Measurements from ENCODE around the gene CCT8L2. TPM values are rescaled to one million over a fixed set of nuclear protein-coding genes. Genes with fewer than 3 reads are reported as not detected.
"Not testable (repeated sequence)": the region's sequence is repeated elsewhere in the genome, so short reads cannot be mapped to it uniquely, and the experiment has no call there.

The CCT8L2 gene
- polyA plus RNA-seq, 3 donors from 2014 or later = not detected

DNA sequence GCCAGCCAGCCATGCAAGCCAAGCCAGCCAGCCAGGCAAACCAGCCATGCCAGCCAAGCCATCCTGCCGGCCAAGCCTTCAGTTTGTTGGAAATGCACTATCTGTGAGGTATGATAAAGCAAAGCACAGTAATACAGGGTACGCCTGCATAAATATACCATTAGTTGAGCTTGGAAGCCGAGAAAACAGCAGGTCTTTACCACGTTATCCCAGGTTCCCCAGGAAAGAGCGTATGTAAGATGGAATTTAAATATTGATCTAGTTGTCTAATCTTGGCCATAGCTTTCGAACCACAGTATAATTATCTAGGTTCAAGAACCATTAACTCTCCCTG lies 24.2 kb downstream of the CCT8L2 start:
- no peaks in the 10 kb centered on the region for H3K27me3 Mint-ChIP-seq (ENCODE audit: low read depth in 3 of 3)
- no peak for DNase-seq
- H3K36me3 Mint-ChIP-seq = no peaks in the 10 kb centered on the region
- H3K27ac Mint-ChIP-seq = no peak overlapping the region
- H3K9me3 Mint-ChIP-seq = no peaks in the 10 kb centered on the region
- H3K4me1 Mint-ChIP-seq = no peaks in the 10 kb centered on the region
- no peak overlapping the region for H3K4me3 Mint-ChIP-seq

DNA sequence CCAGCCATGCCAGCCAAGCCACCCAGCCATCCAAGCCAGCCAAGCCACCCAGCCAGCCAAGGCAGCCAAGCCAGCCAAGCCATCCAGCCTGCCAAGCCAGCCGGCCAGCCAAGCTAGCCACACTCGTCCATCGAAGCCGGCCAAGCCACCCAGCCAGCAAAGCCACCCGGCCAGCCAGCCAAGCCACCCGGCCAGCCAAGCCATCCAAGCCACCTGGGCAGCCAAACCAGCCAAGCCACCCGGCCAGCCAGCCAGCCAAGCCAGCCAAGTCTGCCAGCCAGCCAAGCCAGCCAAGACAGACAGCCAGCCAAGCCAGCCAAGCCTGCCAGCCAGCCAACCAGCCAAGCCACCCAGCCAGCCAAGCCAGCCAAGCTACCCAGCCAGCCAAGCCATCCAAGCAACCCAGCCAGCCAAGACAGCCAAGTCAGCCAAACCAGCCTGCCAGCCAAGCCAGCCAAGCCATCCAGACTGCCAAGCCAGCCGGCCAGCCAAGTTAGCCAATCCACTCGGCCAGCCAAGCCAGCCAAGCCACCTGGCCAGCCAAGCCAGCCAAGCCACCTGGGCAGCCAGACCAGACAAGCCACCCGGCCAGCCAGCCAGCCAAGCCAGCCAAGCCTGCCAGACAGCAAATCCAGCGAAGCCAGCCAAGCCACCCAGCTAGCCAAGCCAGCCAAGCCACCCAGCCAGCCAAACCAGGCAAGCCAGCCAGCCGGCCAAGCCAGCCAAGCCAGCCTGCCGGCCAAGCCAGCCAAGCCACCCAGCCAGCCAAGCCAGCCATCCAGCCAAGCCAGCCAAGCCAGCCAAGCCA lies 24.8 kb downstream of the CCT8L2 start:
- not testable (repeated sequence) for H3K4me3 Mint-ChIP-seq; H3K9me3 Mint-ChIP-seq; H3K36me3 Mint-ChIP-seq; H3K27ac Mint-ChIP-seq; H3K27me3 Mint-ChIP-seq (ENCODE audit: low read depth in 3 of 3); H3K4me1 Mint-ChIP-seq; DNase-seq

DNA sequence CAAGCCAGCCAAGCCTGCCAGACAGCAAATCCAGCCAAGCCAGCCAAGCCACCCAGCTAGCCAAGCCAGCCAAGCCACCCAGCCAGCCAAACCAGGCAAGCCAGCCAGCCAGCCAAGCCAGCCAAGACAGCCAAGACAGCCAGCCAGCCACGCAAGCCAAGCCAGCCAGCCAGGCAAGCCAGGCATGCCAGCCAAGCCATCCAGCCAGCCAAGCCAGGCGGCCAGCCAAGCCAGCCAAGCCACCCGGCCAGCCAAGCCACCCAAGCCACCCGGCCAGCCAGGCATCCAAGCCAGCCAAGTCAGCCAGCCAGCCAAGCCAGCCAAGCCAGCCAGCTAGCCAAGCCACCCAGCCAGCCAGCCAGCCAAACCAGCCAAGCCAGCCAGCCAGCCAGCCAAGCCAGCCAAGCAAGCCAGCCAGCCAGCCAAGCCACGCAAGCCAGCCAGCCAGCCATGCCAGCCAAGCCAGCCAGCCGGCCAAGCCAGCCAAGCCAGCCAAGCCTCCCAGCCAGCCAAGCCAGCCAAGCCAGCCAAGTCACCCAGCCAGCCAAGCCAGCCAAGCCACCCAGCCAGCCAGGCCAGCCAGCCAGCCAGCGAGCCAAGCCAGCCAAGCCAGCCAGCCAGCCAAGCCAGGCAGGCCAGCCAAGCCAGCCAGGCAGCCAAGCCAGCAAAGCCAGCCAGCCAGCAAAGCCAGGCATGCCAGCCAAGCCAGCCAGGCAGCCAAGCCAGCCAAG lies 26.0 kb downstream of the CCT8L2 start:
- H3K27ac Mint-ChIP-seq; DNase-seq; H3K4me1 Mint-ChIP-seq; H3K9me3 Mint-ChIP-seq; H3K27me3 Mint-ChIP-seq (ENCODE audit: low read depth in 3 of 3); H3K36me3 Mint-ChIP-seq; H3K4me3 Mint-ChIP-seq: not testable (repeated sequence)

GRCh38 chr22:16565585-16566420 lies 26.8 kb downstream of the CCT8L2 start:
- DNase-seq; H3K36me3 Mint-ChIP-seq; H3K27ac Mint-ChIP-seq; H3K27me3 Mint-ChIP-seq (ENCODE audit: low read depth in 3 of 3); H3K4me1 Mint-ChIP-seq; H3K9me3 Mint-ChIP-seq; H3K4me3 Mint-ChIP-seq: not testable (repeated sequence)

DNA sequence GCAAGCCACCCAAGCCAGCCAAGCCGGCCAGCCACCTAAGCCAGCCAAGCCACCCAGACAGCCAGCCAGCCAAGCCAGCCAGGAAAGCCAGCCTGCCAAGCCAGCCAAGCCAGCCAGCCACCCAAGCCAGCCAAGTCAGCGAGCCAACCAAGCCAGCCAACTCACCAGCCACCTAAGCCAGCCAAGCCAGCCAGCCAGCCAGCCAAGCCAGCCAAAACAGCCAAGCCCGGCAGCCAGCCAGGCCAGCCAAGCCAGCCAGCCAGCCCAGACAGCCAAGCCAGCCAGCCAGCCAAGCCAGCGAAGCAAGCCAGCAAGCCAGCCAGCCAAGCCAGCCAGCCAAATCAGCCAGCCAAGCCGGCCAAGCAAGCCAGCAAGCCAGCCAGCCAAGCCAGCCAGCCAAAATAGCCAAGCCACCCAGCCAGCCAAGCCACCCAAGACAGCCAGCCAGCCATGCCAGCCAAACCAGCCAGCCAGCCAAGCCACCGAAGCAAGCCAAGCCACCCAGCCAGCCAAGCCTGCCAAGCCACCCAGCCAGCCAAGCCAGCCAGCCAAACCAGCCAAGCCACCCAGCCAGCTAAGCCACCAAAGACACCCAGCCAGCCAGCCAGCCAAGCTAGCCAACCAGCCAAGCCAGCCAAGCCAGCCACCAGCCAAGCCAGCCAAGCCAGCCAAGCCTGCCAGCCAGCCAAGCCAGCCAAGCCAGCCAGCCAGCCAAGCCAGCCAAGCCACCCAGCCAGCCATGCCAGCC lies 27.6 kb downstream of the CCT8L2 start:
- H3K9me3 Mint-ChIP-seq; H3K4me3 Mint-ChIP-seq; H3K4me1 Mint-ChIP-seq; H3K36me3 Mint-ChIP-seq; H3K27me3 Mint-ChIP-seq (ENCODE audit: low read depth in 3 of 3); H3K27ac Mint-ChIP-seq; DNase-seq: not testable (repeated sequence)

DNA sequence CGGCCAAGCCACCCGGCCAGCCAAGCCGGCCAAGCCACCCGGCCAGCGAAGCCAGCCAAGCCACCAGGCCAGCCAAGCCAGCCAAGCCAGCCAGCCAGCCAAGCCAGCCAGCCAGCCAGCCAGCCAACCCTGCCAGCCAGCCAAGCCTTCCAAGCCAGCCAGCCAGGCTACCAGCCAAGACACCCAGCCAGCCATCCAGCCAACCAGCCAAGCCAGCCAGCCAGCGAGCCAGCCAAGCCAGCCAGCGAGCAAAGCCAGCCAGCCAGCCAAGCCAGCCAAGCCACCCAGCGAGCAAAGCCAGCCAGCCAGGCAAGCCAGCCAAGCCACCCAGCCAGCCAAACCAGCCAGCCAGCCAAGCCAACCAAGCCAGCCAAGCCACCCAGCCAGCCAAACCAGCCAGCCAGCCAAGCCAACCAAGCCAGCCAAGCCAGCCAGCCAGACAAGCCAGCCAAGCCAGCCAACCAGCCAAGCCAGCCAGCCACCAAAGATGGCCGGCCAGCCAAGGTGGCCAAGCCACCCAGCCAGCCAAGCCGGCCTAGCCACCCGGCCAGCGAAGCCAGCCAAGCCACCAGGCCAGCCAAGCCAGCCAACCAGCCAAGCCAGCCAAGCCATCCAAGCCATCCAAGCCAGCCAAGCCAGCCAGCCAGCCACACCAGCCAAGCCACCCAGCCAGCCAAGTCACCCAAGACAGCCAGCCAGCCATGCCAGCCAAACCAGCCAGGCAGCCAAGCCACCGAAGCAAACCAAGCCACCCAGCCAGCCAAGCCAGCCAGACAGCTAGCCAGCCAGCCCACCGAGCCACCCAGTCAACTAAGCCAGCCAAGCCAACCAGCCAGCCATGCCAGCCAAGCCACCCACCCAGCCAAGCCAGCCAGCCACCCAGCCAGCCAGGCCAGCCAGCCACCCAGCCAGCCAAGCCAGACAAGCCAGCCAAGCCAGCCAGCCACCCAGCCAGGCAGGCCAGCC lies 28.8 kb downstream of the CCT8L2 start:
- Mint-ChIP-seq H3K36me3 (no peaks in the 10 kb centered on the region), H3K4me1 (no peaks in the 10 kb centered on the region), H3K4me3 (no peak overlapping the region), H3K27me3 (ENCODE audit: low read depth in 3 of 3) (no peaks in the 10 kb centered on the region), H3K9me3 (no peaks in the 10 kb centered on the region), H3K27ac (no peak overlapping the region)
- no peak for DNase-seq

- no peak for DNase-seq
- H3K9me3 Mint-ChIP-seq = peaks cover 0 to 1% (median under 1%) of the 10 kb centered on the region in 6 donors
- no peaks in the 10 kb centered on the region for H3K4me1 Mint-ChIP-seq
- no peak overlapping the region for H3K4me3 Mint-ChIP-seq
- no peak overlapping the region for H3K27ac Mint-ChIP-seq
- no peaks in the 10 kb centered on the region for H3K27me3 Mint-ChIP-seq (ENCODE audit: low read depth in 3 of 3)
- no peaks in the 10 kb centered on the region for H3K36me3 Mint-ChIP-seq
Measured at GRCh38 chr22:16562711-16563554, 29.7 kb downstream of the CCT8L2 start.

GRCh38 chr22:16561093-16561658 lies 31.4 kb downstream of the CCT8L2 start:
- H3K4me3 Mint-ChIP-seq; H3K36me3 Mint-ChIP-seq; H3K27me3 Mint-ChIP-seq (ENCODE audit: low read depth in 3 of 3); H3K9me3 Mint-ChIP-seq; H3K27ac Mint-ChIP-seq; H3K4me1 Mint-ChIP-seq; DNase-seq: not testable (repeated sequence)

DNA sequence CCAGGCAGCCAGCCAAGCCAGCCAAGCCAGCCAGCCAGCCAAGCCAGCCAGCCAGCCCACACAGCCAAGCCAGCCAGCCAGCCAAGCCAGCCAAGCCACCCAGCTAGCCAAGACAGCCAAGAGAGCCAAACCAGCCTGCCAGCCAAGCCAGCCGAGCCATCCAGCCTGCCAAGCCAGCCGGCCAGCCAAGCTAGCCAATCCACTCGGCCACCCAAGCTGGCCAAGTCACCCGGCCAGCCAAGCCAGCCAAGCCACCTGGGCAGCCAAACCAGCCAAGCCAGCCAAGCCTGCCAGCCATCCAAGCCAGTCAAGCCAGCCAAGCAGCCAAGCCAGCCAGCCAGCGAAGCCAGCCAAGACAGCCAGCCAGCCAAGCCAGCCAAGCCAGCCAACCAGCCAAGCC lies 32.0 kb downstream of the CCT8L2 start:
- H3K9me3 Mint-ChIP-seq; H3K4me1 Mint-ChIP-seq; H3K27ac Mint-ChIP-seq; DNase-seq; H3K36me3 Mint-ChIP-seq; H3K4me3 Mint-ChIP-seq; H3K27me3 Mint-ChIP-seq (ENCODE audit: low read depth in 3 of 3): not testable (repeated sequence)

- DNase-seq; H3K27me3 Mint-ChIP-seq (ENCODE audit: low read depth in 3 of 3); H3K36me3 Mint-ChIP-seq; H3K4me3 Mint-ChIP-seq; H3K4me1 Mint-ChIP-seq; H3K27ac Mint-ChIP-seq: not testable (repeated sequence)
- H3K9me3 Mint-ChIP-seq = peaks cover 4 to 11% (median 9%) of the 10 kb centered on the region in 6 donors
Measured at GRCh38 chr22:16559996-16560395, 32.6 kb downstream of the CCT8L2 start.

DNA sequence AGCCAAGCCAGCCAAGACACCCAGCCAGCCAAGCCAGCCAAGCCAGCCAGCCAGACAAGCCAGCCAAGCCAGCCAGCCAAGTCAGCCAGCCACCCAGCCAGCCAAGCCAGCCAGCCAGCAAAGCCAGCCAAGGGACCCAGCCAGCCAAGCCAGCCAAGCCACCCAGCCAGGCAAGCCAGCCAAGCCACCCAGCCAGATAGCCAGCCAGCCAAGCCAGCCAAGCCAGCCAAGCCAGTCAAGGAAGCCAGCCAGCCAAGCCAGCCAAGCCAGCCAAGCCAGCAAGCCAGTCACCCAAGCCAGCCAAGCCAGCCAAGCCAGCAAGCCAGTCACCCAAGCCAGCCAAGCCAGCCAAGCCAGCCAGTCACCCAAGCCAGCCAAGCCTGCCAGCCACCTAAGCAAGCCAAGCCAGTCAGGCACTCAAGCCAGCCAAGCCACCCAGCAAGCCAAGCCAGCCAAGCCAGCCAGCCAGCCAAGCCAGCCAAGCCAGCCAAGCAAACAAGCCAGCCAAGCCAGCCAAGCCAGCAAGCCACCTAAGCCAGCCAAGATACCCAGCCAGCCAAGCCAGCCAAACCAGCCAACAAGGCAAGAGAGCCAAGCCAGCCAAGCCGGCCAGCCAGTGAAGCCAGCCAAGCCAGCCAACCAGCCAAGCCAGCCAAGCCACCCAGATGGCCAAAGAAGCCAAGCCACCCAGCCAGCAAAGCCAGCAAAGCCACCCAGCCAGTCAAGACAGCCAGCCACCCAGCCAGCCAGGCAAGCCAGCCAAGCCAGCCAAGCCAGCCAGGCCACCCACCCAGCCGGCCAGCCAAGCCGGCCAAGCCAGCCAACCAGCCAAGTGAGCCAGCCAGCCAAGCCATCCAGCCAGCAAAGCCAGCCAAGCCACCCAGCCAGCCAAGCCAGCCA lies 33.3 kb downstream of the CCT8L2 start:
- H3K27ac Mint-ChIP-seq = no peak overlapping the region
- no peaks in the 10 kb centered on the region for H3K36me3 Mint-ChIP-seq
- H3K27me3 Mint-ChIP-seq (ENCODE audit: low read depth in 3 of 3) = no peaks in the 10 kb centered on the region
- no peak for DNase-seq
- peaks cover 5 to 17% (median 9%) of the 10 kb centered on the region in 6 donors for H3K9me3 Mint-ChIP-seq
- H3K4me3 Mint-ChIP-seq = no peak overlapping the region
- no peaks in the 10 kb centered on the region for H3K4me1 Mint-ChIP-seq
